HG03064 (cell line): ENCODE results near the gene BID.
"Not testable (repeated sequence)": the region's sequence is repeated elsewhere in the genome, so short reads cannot be mapped to it uniquely, and the experiment has no call there.

ENCODE experiments used
- ATAC-seq: cut with Tn5 transposase; IDR thresholded peaks from one replicate; pipeline ENCODE4 v1.9.1; 2021; ENCODE audit warnings: low read depth; ENCODE audit not compliant: unreplicated experiment

BID gene

GRCh38 chr22:17707526-17707925, 66.7 kb downstream of the BID start:
- ATAC-seq: no peak

GRCh38 chr22:17706947-17707346, 67.3 kb downstream of the BID start:
- ATAC-seq: no peak

GRCh38 chr22:17705951-17706900, 68.0 kb downstream of the BID start:
- ATAC-seq: peak; percentile 89

GRCh38 chr22:17705546-17705945, 68.7 kb downstream of the BID start:
- ATAC-seq: no peak

- ATAC-seq: no peak
Measured at GRCh38 chr22:17703811-17704210, 70.5 kb downstream of the BID start.

GRCh38 chr22:17700778-17701177, 73.5 kb downstream of the BID start:
- ATAC-seq: no peak

GRCh38 chr22:17699696-17700340, 74.5 kb downstream of the BID start:
- no peak for ATAC-seq

GRCh38 chr22:17698948-17699347, 75.3 kb downstream of the BID start:
- ATAC-seq: no peak

GRCh38 chr22:17698276-17698675, 76.0 kb downstream of the BID start:
- ATAC-seq: not testable (repeated sequence)

GRCh38 chr22:17697196-17697595, 77.1 kb downstream of the BID start:
- ATAC-seq: not testable (repeated sequence)

- no peak for ATAC-seq
Measured at GRCh38 chr22:17695986-17696385, 78.3 kb downstream of the BID start.

- no peak for ATAC-seq
Measured at GRCh38 chr22:17694752-17695151, 79.5 kb downstream of the BID start.

GRCh38 chr22:17694193-17694592, 80.1 kb downstream of the BID start:
- ATAC-seq: no peak

- ATAC-seq: no peak
Measured at GRCh38 chr22:17692841-17693240, 81.4 kb downstream of the BID start.

- ATAC-seq: no peak
Measured at GRCh38 chr22:17684245-17684644, 90.0 kb downstream of the BID start.
